Globus pallidus (tissue), 1 donor: ENCODE data around the gene BMPR1A.
A peak's percentile ranks its signal among the peaks of the same experiment; 100 is the strongest.

Experiments
- DNase-seq: peaks from one replicate; pipeline ENCODE4 v3.0.0-alpha.2; 2015; ENCODE audit warnings: low spot score

BMPR1A gene

DNA sequence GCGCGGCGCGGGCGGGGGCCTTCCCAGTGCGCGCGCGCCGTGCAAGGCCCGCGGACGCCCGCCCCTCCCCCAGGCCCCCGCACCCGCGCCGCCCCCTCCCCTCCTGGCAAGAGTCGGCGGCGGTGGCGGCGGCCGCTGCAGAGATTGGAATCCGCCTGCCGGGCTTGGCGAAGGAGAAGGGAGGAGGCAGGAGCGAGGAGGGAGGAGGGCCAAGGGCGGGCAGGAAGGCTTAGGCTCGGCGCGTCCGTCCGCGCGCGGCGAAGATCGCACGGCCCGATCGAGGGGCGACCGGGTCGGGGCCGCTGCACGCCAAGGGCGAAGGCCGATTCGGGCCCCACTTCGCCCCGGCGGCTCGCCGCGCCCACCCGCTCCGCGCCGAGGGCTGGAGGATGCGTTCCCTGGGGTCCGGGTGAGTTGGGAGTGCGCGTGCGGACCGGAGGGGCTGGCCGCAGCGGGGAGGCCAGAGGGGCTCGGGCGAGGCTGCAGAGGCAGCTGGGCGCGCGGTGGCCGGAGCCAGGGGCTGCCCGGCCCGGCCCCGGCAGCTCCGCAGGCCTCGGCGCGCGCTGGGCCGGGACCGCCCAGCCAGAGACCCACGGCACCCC is at the start of gene BMPR1A:
Gene BMPR1A, plus strand, starts transcription at position 109 of the 602 bp plus-strand sequence. CDS start 119,400 bp downstream, outside the sequence.
- DNase-seq: no peak

DNA sequence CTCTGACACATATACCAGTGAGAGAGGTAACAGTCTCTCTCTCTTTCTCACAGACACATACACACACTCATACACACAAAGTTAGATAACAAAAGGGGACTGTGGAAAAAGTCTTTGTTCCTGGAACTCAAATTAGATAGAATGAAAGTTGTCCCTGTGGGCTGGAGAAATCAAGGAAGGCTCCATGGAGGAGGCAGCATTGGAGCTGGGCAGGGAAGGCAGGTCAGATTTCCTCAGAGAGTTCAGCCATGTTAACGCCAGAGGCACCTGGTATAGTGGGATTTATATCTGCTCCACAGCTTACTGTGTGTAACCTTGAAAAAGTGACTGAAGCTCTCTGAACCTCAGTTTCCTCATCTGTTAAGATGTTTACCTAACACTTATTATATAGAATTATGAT is 49.4 kb upstream of the BMPR1A start:
- DNase-seq: no peak

DNA sequence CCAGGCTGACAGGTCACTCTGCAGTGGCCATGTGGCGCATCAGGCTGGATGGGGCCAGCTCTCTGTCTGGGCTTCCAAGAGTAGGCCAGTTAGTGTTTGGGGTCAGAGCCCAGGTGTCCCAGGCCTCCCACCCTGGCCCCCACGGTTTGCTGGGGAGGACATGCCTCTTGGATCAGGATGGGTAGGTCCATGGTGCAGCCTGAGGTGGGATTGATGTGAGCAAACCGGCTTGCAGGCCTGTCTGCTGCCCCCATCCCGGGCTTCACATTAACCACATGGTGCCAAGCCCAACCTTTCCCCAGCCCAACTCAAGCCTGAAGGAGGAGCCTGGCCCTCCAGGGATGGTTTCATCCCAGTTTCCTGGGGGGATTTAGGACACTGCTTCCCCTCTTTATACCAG is 48.9 kb upstream of the BMPR1A start:
- no peak for DNase-seq

DNA sequence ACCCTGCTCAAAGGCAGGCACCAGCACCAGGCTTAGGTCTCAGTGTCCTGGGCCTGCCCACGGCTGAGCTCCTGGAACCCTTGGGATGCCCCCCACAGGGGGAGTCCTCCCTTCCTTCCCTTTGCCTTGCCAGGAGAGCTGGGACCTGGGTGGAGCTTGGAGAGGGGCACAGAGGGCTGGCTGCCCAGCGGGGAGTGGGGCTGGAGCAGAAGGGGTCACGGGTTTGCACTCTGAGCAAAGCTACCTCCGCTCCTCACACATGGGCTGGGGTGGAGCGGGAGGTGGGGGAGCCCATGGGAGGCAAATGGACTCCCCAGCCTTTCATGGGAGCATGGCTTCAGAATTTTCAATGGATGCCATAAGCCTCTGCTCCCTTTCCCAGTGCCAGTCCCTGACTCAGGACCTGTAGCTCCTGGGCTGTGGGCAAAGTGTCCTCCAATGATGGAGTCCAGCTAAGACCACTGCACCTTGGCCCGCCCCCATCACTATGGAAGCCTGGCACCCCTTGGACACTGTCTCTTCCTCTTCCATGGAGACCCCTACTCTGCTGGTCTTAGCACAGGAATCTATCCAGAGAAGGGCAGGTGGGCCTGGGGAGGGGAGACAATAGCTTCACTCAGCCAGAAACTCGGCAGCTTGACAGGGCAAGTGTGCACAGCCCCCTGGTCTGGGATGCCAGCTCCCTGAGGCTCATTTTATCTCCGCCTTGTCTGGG is 48.2 kb upstream of the BMPR1A start:
- DNase-seq: no peak

DNA sequence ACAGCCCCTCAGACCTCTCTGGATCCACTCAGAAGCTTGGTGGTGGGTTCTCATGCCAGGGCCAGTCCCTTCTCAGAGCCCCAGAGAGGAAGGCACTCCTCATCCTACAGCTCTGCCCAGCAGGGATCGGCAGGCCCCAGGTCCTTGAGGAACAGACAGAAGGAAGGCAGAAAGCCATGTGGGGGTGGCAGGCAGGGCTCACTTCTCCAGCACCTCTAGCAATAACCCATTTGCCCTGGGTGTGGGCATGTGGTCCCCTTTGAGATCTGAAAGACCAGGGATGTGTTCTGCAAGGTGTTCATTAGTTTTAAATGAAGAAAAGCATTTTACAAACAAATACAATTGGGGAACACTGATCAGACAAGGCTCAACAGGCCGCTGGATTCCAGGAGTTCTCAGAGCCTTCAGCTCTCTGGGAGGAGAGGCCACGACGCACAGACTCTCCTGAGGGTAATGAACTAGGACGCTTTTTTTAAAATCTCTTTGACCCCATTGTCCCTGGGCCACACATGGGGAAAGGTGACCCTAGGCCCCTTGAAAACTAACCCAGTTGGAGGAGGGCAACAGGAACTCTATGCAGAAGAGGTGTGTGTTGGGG is 47.5 kb upstream of the BMPR1A start:
- no peak for DNase-seq

DNA sequence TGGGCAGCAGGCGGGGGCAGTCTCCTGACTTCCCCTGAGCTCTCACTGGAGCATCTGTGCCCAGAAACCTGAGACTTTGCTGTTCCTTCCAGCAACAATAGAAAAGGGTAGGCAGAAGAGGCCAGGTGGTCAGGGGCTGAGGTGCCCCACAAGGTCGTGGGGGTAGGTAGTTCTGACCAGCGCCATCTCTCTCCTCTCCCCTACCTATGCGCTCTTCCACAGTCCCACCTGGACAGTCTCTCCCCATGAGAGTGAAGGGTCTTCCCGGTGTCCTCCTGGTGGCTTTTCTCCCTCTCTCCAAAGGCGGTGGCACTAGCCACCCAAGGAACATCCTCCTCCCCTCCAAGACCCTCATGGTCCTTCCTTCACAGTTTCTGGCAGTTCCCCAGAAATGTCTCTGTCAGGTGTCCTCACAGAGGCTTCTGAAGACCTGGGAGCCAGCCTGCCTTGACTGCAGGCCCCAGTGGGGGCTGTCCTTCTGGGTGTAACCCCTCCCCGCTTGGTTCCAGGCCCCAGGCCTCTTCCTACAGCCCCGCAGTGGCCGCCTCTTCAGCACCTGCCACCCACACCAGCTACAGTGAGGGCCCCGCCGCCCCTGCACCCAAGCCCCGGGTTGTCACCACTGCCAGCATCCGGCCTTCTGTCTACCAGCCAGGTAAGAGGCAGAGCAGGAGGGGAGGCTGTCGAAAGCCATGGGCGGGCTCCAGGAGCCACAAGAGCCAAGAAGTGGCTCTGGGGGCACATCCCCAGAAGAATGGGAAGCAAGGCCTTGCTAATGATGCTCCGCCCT is 46.8 kb upstream of the BMPR1A start:
- no peak for DNase-seq

DNA sequence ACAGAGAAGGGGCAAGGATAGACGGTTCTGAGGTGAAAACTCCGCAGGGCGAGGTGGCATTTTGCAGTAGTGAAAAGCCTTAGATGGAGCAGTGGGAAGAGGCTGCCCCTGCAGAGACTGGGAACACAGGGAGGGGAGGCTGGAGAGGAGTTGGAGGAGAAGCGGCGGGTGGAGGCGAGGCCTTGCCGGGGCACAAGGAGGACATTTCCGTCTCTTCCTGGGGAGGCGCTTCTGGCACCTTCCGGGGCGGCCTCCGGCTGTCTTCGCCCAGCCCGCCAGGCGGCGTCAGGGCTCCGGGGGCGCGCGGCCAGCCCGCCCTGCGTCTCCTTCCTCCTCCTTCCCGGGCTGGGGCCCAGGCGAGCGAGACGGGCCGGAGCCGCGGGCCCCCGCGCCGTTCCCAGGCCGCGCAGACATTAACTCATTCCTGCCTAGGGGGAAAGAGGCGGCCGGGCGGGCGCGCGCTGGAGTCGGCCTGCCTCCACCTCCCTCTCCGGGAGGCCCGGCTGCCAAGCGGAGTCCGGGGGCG is 45.4 kb upstream of the BMPR1A start:
- peak; percentile 84 for DNase-seq

DNA sequence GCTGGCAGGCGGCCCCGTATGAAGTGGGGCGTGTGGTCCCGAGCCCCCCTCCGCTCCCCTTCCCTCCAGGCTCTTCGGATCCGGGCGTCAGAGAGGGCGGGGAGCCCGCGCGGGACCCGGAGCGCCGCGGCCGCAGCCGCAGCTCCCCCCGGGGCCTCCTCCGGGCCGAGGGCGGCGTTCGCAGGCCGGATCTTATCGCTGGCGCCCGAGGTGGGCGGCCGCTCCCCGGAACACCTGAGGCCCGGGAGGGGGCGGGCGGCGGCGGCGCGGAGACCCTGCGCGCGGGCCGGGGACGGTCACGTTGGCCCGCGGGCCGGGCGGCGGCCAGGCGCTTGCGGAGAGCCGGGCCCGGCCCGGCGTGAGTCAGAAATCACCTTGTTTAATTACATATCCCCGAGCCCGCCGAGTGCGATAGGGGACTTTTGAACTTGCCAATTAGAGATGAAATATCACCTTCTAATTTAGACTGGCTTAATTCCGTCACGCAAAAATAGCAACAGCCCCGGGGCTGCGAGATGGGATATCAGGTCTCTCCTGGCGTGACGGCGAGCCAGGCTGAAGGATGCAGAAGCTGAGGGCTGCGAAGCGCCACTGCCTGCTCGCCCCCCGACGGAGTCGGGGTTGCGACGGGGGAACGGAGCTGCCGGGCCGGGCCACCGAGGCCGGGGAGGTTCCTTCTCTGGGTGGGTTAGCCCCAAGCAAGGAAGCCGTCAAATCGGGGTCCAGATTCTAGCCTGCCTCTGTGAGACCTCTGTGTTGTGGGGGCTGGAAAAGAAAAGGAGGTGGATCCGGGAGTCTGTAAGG is 44.7 kb upstream of the BMPR1A start:
- no peak for DNase-seq

DNA sequence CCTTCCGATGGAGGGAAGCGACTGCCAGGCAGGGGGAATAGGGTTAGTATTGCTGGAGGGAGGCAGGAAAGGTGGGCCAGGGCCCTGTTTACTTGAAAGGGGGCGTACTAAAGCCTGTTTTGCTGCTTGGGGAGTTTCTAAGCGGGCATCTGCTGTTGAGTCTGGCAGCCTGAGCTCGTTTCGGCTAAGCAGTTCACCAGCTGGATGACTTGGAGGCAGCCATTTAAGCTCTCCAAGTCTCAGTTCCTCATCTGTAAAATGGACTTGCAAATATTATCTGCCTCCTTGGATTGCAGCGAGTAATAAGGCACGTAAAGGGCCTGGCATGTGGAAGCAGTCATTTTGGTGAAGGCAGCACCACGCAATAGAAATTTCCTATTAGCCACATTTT is 44.1 kb upstream of the BMPR1A start:
- no peak for DNase-seq

DNA sequence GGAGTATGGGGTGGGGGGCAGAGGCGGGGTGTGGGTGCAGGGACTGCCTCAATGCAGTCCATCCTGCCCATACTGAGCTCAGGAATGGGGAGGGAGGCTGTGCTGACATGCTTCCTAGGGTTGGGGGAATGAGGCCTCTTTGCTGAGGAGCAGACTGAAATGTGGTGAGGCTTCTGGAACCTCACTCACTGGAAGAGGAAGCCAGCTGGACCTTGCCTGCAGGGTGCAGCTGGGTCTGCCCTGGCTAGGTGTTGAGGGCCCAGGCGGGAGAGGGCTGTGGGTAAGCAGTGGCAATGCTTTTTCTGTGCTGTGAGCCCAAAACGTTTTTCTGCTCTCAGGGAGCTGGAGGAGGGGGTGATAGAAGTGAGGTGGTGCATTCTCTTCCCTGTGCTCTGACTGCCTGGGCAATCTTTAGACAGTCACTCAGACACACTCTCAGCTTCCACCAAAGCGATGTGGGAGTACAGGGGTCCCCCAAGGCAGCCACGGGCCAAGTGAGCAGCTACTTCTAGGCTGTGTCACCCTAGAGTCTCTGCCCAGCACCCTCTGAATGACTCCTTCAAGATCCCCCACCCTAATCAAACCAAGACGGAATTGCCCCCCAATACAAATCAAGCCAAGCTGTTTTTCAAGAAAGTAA is 41.1 kb upstream of the BMPR1A start:
- no peak for DNase-seq

DNA sequence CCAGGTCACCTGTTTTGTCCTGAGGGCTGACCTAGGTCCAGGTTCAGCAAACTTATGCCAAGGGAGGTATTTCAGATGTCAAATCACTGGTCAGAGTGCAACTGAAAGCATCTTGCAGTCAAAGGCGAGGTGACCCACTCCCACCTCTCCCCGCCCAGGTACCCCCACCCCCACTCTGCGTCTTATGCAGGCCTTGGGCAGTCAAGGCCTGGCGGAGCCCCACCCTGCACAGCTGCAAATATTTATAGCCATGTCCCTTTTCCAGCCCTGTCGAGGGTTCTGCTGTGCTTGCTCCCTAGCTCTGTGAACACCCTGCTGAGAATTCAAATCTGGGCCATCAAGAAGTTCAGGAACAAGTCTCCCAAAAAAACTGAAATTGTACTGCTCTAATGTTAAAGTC is 40.6 kb upstream of the BMPR1A start:
- DNase-seq: no peak

DNA sequence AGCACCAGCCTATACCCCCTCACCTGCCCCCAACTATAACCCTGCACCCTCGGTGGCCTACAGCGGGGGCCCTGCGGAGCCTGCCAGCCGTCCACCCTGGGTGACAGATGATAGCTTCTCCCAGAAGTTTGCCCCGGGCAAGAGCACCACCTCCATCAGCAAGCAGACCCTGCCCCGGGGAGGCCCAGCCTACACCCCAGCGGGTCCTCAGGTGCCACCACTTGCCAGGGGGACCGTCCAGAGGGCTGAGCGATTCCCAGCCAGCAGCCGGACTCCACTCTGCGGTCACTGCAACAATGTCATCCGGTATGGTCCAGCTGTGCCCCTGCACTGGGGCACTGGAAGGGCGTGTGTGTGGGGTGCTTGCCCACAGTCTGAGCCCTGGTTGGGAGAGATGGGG is 40.0 kb upstream of the BMPR1A start:
- no peak for DNase-seq

DNA sequence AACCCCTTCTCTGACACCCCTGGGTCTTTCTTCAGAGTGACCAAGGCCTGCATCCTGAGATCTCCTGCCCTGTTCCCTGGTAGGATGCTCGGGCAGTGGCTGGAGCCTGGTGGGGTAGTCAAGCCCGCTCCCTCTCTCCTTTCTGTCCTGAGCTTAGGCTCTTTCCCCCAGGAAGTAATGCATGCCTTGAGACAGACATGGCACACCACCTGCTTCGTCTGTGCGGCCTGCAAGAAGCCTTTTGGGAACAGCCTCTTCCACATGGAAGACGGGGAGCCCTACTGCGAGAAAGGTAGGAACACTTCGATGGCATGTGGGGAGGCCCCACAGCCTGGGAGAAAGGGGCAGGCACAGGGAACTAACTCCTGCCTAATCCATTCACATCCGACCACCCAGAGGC is 37.9 kb upstream of the BMPR1A start:
- no peak for DNase-seq

DNA sequence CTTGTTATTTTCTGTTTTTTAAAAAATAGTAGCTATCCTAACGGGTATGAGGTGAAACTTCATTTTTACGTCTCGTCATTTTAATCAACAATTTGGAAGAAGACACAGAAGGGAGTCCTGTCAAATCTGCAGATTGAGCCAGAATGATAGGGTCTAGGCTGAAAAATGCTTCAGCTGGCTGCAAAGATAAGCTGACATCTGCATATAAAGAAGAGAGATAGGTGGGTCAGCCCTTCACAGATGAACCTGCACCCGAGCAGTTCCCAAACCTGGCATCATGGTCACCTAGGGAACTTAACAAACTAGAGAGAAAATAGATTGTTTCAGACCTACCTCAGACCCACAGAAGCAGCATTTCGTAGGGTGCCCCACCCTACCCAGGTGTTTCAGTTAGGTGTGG is 35.2 kb upstream of the BMPR1A start:
- no peak for DNase-seq

DNA sequence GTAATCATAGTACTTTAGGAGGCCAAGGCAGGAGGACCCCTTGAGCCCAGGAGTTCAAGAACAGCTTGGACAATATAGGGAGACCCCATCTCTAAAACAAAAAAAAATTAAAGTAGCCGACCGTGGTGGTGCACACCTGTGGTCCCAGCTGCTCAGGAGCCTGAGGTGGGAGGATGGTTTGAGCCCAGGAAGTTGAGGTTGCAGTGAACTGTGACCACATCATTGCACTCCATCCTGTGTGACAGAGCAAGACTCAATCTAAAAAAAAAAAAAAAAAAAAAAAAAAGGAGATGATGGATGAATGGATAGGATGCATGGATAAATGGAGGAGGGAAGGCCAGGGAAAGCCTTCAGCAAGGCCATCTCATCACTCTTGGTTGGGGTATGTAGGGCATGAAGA is 33.4 kb upstream of the BMPR1A start:
- no peak for DNase-seq

DNA sequence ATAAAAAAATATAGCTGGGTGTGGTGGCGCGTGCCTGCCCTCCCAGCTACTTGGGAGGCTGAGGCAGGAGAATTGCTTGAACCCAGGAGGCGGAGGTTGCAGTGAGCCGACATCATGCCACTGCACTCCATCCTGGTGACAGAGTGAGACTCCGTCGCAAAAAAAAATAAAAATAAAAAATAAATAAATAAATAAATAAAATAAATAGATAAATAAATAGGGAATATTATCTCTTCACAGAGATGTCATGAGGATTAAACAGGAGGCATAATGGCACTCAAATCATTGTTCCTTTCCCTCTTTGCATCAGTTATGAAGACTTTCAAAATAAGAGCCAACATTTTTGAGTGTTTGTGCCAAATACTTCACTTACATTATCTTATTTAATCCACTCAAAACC is 32.0 kb upstream of the BMPR1A start:
- DNase-seq: no peak

DNA sequence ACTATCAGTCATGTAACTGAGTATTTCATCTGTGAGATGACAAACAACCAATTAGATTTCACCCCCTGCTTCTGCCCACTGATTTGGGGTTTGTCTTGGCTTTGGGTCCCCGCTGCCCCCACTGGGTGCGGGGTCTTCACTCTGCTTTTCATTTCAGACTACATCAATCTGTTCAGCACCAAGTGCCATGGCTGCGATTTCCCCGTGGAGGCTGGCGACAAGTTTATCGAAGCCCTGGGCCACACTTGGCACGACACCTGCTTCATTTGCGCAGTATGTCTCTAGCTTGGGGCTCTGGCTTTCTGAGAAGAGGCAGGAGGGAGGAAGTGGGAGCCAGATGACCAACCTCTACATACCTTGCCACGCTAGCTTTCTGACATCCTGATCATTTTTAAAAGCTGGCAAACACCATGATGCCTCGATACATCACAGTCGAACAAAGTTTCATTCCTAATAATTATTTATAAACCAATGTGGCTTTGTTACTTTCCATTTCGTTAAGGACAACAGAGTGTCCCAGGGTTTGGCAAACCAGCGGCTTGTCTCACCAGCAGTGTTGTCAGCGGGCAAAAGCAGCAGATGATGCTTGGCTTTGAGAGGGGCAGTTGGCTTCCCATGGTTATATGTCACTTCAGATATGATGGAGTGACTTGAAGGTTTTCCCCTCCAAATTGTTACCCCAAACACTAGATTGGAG is 30.3 kb upstream of the BMPR1A start:
- DNase-seq: no peak

DNA sequence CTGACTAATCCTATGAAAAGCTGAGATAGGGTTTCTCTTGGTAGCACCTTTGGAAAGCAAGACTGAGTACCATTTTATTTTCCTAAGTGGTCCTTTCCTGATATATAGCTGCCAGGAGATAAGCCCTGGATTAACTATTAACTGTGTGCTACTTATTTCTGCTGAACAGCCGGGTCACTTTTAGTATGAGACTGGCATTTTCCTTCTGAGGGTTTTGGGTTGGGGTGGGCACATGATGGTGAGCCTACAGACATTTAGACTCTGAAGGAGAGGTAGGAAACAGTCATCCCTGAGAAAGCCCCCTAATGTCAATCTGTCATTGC is 29.8 kb upstream of the BMPR1A start:
- no peak for DNase-seq

DNA sequence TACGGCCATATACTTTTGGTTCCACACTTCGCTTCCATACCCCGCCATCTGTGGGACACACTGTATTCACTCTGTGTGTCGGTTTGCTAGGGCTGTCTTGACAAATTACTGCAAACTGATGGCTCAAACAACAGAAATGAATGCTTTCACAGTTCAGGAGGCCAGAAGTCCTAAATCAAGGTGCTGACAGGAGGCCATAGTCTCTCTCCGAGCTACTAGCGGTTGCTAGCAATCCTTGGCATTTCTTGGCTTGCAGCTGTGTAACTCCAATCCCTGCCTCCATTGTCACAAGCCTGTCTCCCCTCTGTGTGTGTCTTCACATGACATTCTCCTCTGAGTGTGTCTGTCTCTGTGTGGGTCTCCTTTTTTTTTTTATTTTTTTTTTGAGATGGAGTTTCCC is 28.9 kb upstream of the BMPR1A start:
- no peak for DNase-seq

DNA sequence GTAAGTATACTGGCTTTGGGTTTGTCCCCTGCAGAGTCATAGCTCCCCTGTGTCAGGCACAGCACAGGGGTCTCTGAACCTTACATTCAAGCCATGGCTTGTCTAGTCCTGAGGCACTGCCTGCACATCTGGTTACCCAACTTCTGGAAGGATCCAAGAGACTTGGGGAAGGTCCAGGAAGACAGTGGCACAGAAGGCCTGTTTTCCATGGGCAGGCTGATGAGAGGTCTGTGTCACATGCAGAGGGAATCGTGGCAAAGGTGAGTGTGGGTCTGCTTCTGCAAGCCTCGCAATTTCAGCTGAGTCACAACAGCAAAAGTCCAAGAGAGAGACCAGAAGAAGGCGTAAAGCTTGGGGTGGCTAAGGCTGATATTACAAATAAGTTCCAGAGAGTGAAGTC is 28.4 kb upstream of the BMPR1A start:
- no peak for DNase-seq

DNA sequence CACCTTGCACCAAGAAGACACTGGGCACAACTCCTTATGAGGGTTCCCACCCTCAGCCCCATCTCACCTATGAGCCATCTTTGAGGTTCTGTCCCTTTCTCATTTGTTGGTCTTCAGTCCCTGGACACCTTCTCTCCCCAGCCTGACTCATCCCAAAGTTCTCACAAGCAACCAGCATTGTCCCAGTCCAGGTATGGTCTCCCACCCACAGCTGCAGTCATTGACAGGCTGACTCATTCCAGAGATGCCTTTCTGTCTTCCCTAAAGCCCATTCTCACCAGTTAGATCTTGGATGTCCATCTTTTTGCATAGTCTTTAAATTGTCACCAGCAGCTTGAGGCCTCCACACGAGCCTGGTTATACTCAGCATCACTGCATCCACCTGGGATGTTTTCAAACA is 26.7 kb upstream of the BMPR1A start:
- no peak for DNase-seq
